Measurements from ENCODE around the gene SERPINB2. TPM values are rescaled to one million over a fixed set of nuclear protein-coding genes. Genes with fewer than 3 reads are reported as not detected.

The SERPINB2 gene
- total RNA-seq: not detected in 2 replicates

GRCh38 chr18:63887424-63887823 is at the start of gene SERPINB2:
Gene SERPINB2, plus strand, starts transcription at chr18:63887705. Its CDS starts 3,740 bp downstream, at chr18:63891445.

GRCh38 chr18:63907664-63908063 is 20.2 kb downstream of the SERPINB2 start, which contains the start of gene SERPINB10:
Gene SERPINB10, plus strand, starts transcription at chr18:63907958. Its CDS starts 7,553 bp downstream, at chr18:63915511.

GRCh38 chr18:63949068-63949737 is 61.7 kb downstream of the SERPINB2 start, which contains the start of gene HMSD:
Gene HMSD, plus strand, starts transcription at chr18:63949301. Its CDS starts 4,155 bp downstream, at chr18:63953456.

Other genes with a start within 250 kb of the SERPINB2 start
- not detected in 2 replicates for gene SERPINB4, start 243.4 kb upstream of the SERPINB2 start, total RNA-seq
- not detected in 2 replicates for gene SERPINB3, start 225.8 kb upstream of the SERPINB2 start, total RNA-seq
- gene SERPINB11, start 184.7 kb upstream of the SERPINB2 start, total RNA-seq: not detected in 2 replicates
- 0.22 TPM in 1 of 2 replicates, not detected in the other for gene SERPINB7, start 112.3 kb upstream of the SERPINB2 start, total RNA-seq
- not detected in 2 replicates for gene SERPINB10, start 20.3 kb downstream of the SERPINB2 start, total RNA-seq
- not detected in 2 replicates for gene HMSD, start 61.6 kb downstream of the SERPINB2 start, total RNA-seq
- 1.7 and 2.7 TPM in 2 replicates for gene SERPINB8, start 82.4 kb downstream of the SERPINB2 start, total RNA-seq

Data from dermis lymphatic vessel endothelial cell (primary cell).